Choroid plexus epithelial cell (primary cell): ENCODE measurements around the gene STAC.

Experiments used
- DNase-seq: peaks from one replicate; pipeline ENCODE4 v3.0.0-alpha.2; 2010; ENCODE audit warnings: low read depth
- H3K4me3 ChIP-seq: 2 replicates; pipeline ENCODE4 v1.5.1; 2011; ENCODE audit warnings: low read depth, mild to moderate bottlenecking, control low read depth, low read length, moderate library complexity
- TF ChIP-seq, protein P1 (sequence below): conservative IDR thresholded peaks from 2 replicates; pipeline ENCODE4 v1.5.1; 2011; ENCODE audit warnings: low read depth, mild to moderate bottlenecking, control low read depth, inconsistent platforms, low read length, moderate library complexity

The STAC gene

GRCh38 chr3:36394176-36394575 is 13.9 kb downstream of the STAC start:
- DNase-seq, result peak; percentile 37
- H3K4me3 ChIP-seq, result no peak overlapping the region
- TF ChIP-seq, protein P1, sequence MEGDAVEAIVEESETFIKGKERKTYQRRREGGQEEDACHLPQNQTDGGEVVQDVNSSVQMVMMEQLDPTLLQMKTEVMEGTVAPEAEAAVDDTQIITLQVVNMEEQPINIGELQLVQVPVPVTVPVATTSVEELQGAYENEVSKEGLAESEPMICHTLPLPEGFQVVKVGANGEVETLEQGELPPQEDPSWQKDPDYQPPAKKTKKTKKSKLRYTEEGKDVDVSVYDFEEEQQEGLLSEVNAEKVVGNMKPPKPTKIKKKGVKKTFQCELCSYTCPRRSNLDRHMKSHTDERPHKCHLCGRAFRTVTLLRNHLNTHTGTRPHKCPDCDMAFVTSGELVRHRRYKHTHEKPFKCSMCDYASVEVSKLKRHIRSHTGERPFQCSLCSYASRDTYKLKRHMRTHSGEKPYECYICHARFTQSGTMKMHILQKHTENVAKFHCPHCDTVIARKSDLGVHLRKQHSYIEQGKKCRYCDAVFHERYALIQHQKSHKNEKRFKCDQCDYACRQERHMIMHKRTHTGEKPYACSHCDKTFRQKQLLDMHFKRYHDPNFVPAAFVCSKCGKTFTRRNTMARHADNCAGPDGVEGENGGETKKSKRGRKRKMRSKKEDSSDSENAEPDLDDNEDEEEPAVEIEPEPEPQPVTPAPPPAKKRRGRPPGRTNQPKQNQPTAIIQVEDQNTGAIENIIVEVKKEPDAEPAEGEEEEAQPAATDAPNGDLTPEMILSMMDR, result no peak

DNA sequence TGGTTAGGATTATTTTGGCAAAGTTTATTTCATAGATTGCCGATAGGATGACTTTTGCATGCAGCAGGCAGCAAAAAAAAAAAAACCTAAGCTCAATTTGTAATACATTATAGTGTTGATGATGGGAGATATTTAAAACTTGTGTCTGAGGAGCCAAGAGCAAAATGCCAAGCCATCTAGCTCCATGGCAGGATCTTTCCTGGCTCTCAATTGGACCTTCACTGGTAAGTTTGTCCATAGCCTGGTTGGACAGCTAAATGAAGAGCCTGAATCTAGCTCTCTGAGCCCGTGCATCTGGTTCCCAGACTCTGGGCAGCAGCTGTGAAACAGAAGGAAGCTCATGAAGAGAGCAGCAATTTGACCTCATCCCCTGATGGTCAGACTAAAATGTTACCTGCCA is 17.5 kb downstream of the STAC start:
- TF ChIP-seq, protein P1, result no peak
- H3K4me3 ChIP-seq, result no peak overlapping the region
- no peak for DNase-seq

DNA sequence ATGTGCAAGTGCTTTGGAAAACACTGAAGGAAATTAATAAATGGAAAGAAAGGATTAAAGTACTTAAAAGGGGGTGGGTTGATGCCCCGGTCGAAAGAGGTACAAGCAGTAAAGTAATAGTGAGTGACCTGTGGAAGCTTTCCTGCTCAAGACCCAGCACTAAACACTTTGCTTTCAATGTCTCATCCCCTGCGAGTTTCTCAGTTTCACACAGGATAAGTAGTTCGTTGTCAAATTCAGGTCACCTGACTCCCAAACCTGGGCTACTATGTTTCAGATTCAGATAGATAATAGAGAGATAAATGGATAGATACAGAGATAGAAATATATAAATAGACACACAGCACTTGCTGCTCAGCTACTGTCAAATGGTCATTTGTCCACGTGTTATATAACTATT is 19.6 kb downstream of the STAC start:
- TF ChIP-seq, protein P1, result no peak
- no peak for DNase-seq

GRCh38 chr3:36401056-36401455 is 20.8 kb downstream of the STAC start:
- TF ChIP-seq, protein P1, result no peak
- no peak for DNase-seq
- H3K4me3 ChIP-seq, result no peak overlapping the region

More for the DNA sequence above, 19.6 kb downstream of the STAC start:
- no peak overlapping the region for H3K4me3 ChIP-seq

GRCh38 chr3:36403661-36404060 is 23.4 kb downstream of the STAC start:
- no peak overlapping the region for H3K4me3 ChIP-seq
- TF ChIP-seq, protein P1, result no peak
- no peak for DNase-seq

DNA sequence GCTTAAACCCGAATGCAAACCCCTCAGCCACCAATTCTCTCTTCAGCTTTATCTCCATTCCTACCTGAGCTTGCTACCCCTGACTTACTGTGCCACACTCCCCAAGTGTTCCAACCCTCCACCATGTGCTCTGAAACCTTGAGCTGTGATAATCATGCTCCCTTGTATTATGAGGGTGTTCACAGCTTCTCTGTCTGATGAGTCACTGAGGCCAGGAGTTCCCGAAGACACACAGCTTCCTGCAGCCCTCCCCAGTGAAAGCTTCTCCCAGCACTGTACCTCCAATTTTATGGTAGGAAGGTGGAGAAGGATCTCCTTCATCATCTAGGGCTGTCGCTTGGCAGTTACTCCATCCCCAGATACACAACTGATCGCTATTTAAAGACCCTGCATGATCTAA is 24.9 kb downstream of the STAC start:
- H3K4me3 ChIP-seq, result no peak overlapping the region
- peak; percentile 10 for DNase-seq
- TF ChIP-seq, protein P1, result no peak

- TF ChIP-seq, protein P1, result peak; percentile 29
- H3K4me3 ChIP-seq, result no peak overlapping the region
- DNase-seq, result peak; percentile 7
Measured at GRCh38 chr3:36408146-36408545, 27.8 kb downstream of the STAC start.
